Upper lobe of left lung (tissue), 6 donors: ENCODE results near the gene PTPRN2. TPM values are rescaled to one million over a fixed set of nuclear protein-coding genes. Genes with fewer than 3 reads are reported as not detected.

Experiments used
- ATAC-seq, 2 donors: fragments of 200-7000 bp; cut with Tn5 transposase; one replicate each; pipeline ENCODE4 v1.9.1; 2022; ENCODE audit warnings: mild to moderate bottlenecking in 2 of 2, moderate library complexity in 2 of 2; ENCODE audit not compliant: low FRiP score in 2 of 2
- DNase-seq, 2 donors: peaks; one replicate each; pipeline ENCODE4 v3.0.0-alpha.2; 2019 to 2020
- H3K27ac ChIP-seq, 4 donors: fragments of 200-600 bp; sonication (generic); one replicate each; pipeline ENCODE4 v1.5.1; 2016 to 2019
- H3K27me3 ChIP-seq, 4 donors: fragments of 200-600 bp; sonication (generic); one replicate each; pipeline ENCODE4 v1.5.1; 2017 to 2019
- H3K36me3 ChIP-seq, 4 donors: fragments of 200-600 bp; sonication (generic); one replicate each; pipeline ENCODE4 v1.5.1; 2016 to 2019
- H3K4me1 ChIP-seq, 4 donors: fragments of 200-600 bp; sonication (generic); one replicate each; pipeline ENCODE4 v1.5.1; 2018 to 2019
- H3K4me3 ChIP-seq, 4 donors: fragments of 200-600 bp; sonication (generic); one replicate each; pipeline ENCODE4 v1.5.1; 2017 to 2019; ENCODE audit warnings: mild to moderate bottlenecking in 2 of 4, moderate library complexity in 1 of 4
- H3K9me3 ChIP-seq, 4 donors: fragments of 200-600 bp; sonication (generic); one replicate each; pipeline ENCODE4 v1.5.1; 2018 to 2019
- EP300 ChIP-seq, 4 donors: sonication (generic); formaldehyde crosslinking; IDR thresholded peaks; one replicate each; pipeline ENCODE4 v1.5.1; 2017; ENCODE audit warnings: antibody characterized with exemption in 4 of 4, control low read depth in 2 of 4
- POLR2A ChIP-seq, 4 donors: fragments of 450-650 bp; IDR thresholded peaks; one replicate each; pipeline ENCODE4 v1.5.1; 2016 to 2017; ENCODE audit warnings: antibody characterized with exemption in 4 of 4, mild to moderate bottlenecking in 2 of 4
- POLR2AphosphoS5 ChIP-seq, 2 donors: sonication (generic); formaldehyde crosslinking; IDR thresholded peaks; one replicate each; pipeline ENCODE4 v1.5.1; 2017; ENCODE audit warnings: antibody characterized with exemption in 2 of 2
- WGBS, 2 donors: methylation state at CpG; one replicate each; pipeline ENCODE4 v1.1.5; 2017 to 2018; 5-methylcytosine and 5-hydroxymethylcytosine counted together
- total RNA-seq, 6 donors: library from RNA; depleted of rRNA in 4 of 6; stranded (reverse); fragments of >200 nt in 4 of 6; gene quantifications; one replicate each; pipeline versions ENCODE4 v1.1.0 to v1.2.1, GENCODE V29; 2016 to 2021
- TF ChIP-seq, protein P1 (sequence below), 6 experiments: fragments of 450-650 bp in 4 of 6; fragments of 200-600 bp in 2 of 6; sonication (generic) in 2 of 6; IDR thresholded peaks; one replicate each; pipeline ENCODE4 v1.5.1; 2016 to 2019; ENCODE audit warnings: antibody characterized with exemption in 6 of 6
- donor health status: DM: no; HTN: no; CAD: no; lungs with moderate emphysema.
- donor health status: DM: no; HTN: yes; CAD: no; lungs with severe emphysema.

Gene PTPRN2
- total RNA-seq, 6 donors from 2014 or later, result 3.3 to 7.9 (median 5.2) TPM

- no peaks in the 10 kb centered on the region for H3K9me3 ChIP-seq
- TF ChIP-seq POLR2A (IDR thresholded peaks at IDR 0.05) (no peak), EP300 (IDR thresholded peaks at IDR 0.05) (no peak), POLR2AphosphoS5 (IDR thresholded peaks at IDR 0.05) (no peak)
- TF ChIP-seq, protein P1, sequence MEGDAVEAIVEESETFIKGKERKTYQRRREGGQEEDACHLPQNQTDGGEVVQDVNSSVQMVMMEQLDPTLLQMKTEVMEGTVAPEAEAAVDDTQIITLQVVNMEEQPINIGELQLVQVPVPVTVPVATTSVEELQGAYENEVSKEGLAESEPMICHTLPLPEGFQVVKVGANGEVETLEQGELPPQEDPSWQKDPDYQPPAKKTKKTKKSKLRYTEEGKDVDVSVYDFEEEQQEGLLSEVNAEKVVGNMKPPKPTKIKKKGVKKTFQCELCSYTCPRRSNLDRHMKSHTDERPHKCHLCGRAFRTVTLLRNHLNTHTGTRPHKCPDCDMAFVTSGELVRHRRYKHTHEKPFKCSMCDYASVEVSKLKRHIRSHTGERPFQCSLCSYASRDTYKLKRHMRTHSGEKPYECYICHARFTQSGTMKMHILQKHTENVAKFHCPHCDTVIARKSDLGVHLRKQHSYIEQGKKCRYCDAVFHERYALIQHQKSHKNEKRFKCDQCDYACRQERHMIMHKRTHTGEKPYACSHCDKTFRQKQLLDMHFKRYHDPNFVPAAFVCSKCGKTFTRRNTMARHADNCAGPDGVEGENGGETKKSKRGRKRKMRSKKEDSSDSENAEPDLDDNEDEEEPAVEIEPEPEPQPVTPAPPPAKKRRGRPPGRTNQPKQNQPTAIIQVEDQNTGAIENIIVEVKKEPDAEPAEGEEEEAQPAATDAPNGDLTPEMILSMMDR (IDR thresholded peaks at IDR 0.05), result no peak
- H3K4me3 ChIP-seq, result no peak overlapping the region
- no peaks in the 10 kb centered on the region for H3K4me1 ChIP-seq
- no peaks in the 10 kb centered on the region for H3K36me3 ChIP-seq
- no peaks in the 10 kb centered on the region for H3K27me3 ChIP-seq
- ATAC-seq (no peak), DNase-seq (no peak)
- no peak overlapping the region for H3K27ac ChIP-seq
- 90 to 93% methylated on average over 24 to 26 of the region's 26 CpGs for WGBS, 2 donors
Measured at GRCh38 chr7:157816526-157817250, 770.9 kb downstream of the PTPRN2 start.

- H3K36me3 ChIP-seq, result no peaks in the 10 kb centered on the region
- 62 to 63% methylated on average over 3 to 12 of the region's 12 CpGs for WGBS, 2 donors
- no peaks in the 10 kb centered on the region for H3K27me3 ChIP-seq
- ATAC-seq (no peak), DNase-seq (no peak)
- no peaks in the 10 kb centered on the region for H3K4me1 ChIP-seq
- no peak overlapping the region for H3K27ac ChIP-seq
- H3K9me3 ChIP-seq, result no peaks in the 10 kb centered on the region
- no peak overlapping the region for H3K4me3 ChIP-seq
- TF ChIP-seq, protein P1 (IDR thresholded peaks at IDR 0.05), result no peak
- TF ChIP-seq POLR2A (IDR thresholded peaks at IDR 0.05) (no peak), POLR2AphosphoS5 (IDR thresholded peaks at IDR 0.05) (no peak), EP300 (IDR thresholded peaks at IDR 0.05) (no peak)
Measured at GRCh38 chr7:157816086-157816485, 771.5 kb downstream of the PTPRN2 start.

- no peak for DNase-seq
- Histone ChIP-seq H3K4me3 (no peak overlapping the region), H3K27me3 (no peaks in the 10 kb centered on the region), H3K36me3 (no peaks in the 10 kb centered on the region), H3K27ac (no peak overlapping the region), H3K4me1 (no peaks in the 10 kb centered on the region), H3K9me3 (no peaks in the 10 kb centered on the region)
- TF ChIP-seq, protein P1 (IDR thresholded peaks at IDR 0.05), result no peak
- TF ChIP-seq POLR2AphosphoS5 (IDR thresholded peaks at IDR 0.05) (no peak), EP300 (IDR thresholded peaks at IDR 0.05) (no peak), POLR2A (IDR thresholded peaks at IDR 0.05) (no peak)
- 86 to 91% methylated on average over 8 to 10 of the region's 10 CpGs for WGBS, 2 donors
- no peak for ATAC-seq
Measured at GRCh38 chr7:157815706-157816022, 772.0 kb downstream of the PTPRN2 start.

GRCh38 chr7:157814931-157815705 is 772.5 kb downstream of the PTPRN2 start:
- ATAC-seq, result no peak
- 78 to 81% methylated on average over 13 to 28 of the region's 28 CpGs for WGBS, 2 donors
- no peak for TF ChIP-seq POLR2AphosphoS5 (IDR thresholded peaks at IDR 0.05)
- Histone ChIP-seq H3K27ac (no peak overlapping the region), H3K9me3 (no peaks in the 10 kb centered on the region), H3K4me1 (no peaks in the 10 kb centered on the region), H3K4me3 (no peak overlapping the region), H3K27me3 (no peaks in the 10 kb centered on the region), H3K36me3 (no peaks in the 10 kb centered on the region)
- no peak for DNase-seq

DNA sequence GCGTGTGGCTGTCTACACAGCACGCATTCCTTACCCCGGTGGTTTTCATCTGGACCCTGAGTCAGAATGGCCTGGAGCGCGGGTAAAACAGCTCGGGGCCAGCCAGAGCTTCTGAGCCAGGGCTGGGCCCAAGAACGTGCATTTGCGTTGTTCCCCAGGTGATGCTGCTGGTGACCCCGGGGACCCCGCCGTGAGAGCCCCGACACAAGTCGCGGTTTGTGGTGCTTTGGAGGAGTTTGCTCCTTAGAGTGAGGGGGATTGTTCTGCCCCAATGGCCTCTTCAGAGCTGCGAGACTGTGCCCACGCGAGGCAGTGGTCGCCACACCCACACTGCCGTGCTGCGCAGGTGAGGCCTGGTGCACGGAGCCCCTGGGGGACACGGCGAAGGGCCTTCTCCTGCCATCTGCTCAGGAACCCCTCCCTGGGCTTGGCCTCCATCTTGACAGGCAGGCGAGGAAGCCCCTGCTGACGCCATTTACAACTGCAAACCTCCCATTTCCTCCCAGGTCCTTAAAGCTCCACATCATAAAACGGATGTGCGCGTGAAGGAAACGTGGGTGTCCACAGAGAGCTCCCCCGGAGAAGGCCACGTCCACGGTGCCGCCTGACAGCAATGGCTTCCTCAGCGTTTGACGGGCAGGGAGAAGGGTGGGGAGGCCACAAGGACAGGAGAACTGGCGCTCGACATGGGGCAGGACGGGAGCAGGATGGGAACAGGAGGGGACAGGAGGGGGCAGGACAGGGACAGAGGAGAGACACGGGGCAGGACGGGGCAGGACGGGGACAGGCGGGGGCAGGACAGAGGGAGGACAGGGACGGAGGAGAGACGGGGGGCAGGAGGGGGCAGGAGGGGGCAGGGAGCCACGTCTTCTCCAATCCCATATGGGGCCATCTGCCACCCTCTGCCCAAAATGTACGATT is 773.6 kb downstream of the PTPRN2 start:
- no peak for TF ChIP-seq EP300 (IDR thresholded peaks at IDR 0.05)
- TF ChIP-seq, protein P1 (IDR thresholded peaks at IDR 0.05), result no peak
- TF ChIP-seq POLR2A (IDR thresholded peaks at IDR 0.05), result no peak
- TF ChIP-seq POLR2AphosphoS5 (IDR thresholded peaks at IDR 0.05), result no peak
- DNase-seq, result no peak
- no peak overlapping the region for H3K4me3 ChIP-seq
- 83 to 86% methylated on average over 29 to 44 of the region's 46 CpGs for WGBS, 2 donors
- no peaks in the 10 kb centered on the region for H3K27me3 ChIP-seq
- H3K27ac ChIP-seq, result no peak overlapping the region
- ATAC-seq, result no peak
- H3K4me1 ChIP-seq, result no peaks in the 10 kb centered on the region
- no peaks in the 10 kb centered on the region for H3K36me3 ChIP-seq
- no peaks in the 10 kb centered on the region for H3K9me3 ChIP-seq
